T-helper 17 cell (primary cell): ENCODE measurements around the gene SLC39A7. TPM values are rescaled to one million over a fixed set of nuclear protein-coding genes. Genes with fewer than 3 reads are reported as not detected.

ENCODE experiments used
- ATAC-seq: fragments of 150-1000 bp; cut with Tn5 transposase; 2 replicates; pipeline ENCODE4 v1.10.0; 2021; ENCODE audit warnings: mild to moderate bottlenecking, moderate library complexity
- DNase-seq, 3 donors: peaks; one replicate each; pipeline versions ENCODE4 v3.0.0 to v3.0.0-alpha.2; 2020 to 2021
- H3K9me3 ChIP-seq: one replicate; pipeline ENCODE4 v1.7.0; 2013; ENCODE audit warnings: low read length, mild to moderate bottlenecking; ENCODE audit not compliant: control insufficient read depth, poor library complexity, severe bottlenecking
- H3K27ac Mint-ChIP-seq: one replicate; pipeline ENCODE4 v1.8.0; 2022; ENCODE audit warnings: mild to moderate bottlenecking, moderate library complexity, mixed read lengths
- H3K27me3 Mint-ChIP-seq: one replicate; pipeline ENCODE4 v1.8.0; 2022; ENCODE audit warnings: mixed read lengths
- H3K36me3 Mint-ChIP-seq: one replicate; pipeline ENCODE4 v1.8.0; 2022; ENCODE audit warnings: low read depth, mixed read lengths
- H3K4me1 Mint-ChIP-seq: one replicate; pipeline ENCODE4 v1.8.0; 2022; ENCODE audit warnings: mild to moderate bottlenecking, mixed read lengths
- H3K4me3 Mint-ChIP-seq: one replicate; pipeline ENCODE4 v1.8.0; 2022; ENCODE audit warnings: mild to moderate bottlenecking, moderate library complexity, mixed read lengths
- total RNA-seq, 4 donors: library from RNA in 2 of 4; stranded (reverse) in 2 of 4; gene quantifications; one replicate each; pipeline ENCODE4 v1.2.3 and lab custom pipeline; 2022 to 2026

The SLC39A7 gene
- total RNA-seq, 2 donors from 2014 or later, result 22.4 to 25.8 TPM

GRCh38 chr6:33165581-33166258 is 34.9 kb upstream of the SLC39A7 start:
- Mint-ChIP-seq H3K27me3 (peaks cover 13% of the 10 kb centered on the region), H3K4me1 (peaks cover 14% of the 10 kb centered on the region), H3K4me3 (peak overlapping the region; percentile 25), H3K36me3 (no peaks in the 10 kb centered on the region), H3K27ac (no peak overlapping the region)
- DNase-seq (no peak), ATAC-seq (no peak)
- H3K9me3 ChIP-seq, result no peaks in the 10 kb centered on the region

- no peak overlapping the region for H3K27ac Mint-ChIP-seq
Observed at GRCh38 chr6:33166363-33166762, 34.3 kb upstream of the SLC39A7 start.

GRCh38 chr6:33166811-33167210 is 33.9 kb upstream of the SLC39A7 start:
- Mint-ChIP-seq H3K27ac (no peak overlapping the region), H3K27me3 (peaks cover 13% of the 10 kb centered on the region), H3K4me1 (peaks cover 8% of the 10 kb centered on the region), H3K36me3 (no peaks in the 10 kb centered on the region), H3K4me3 (no peak overlapping the region)
- ATAC-seq, result no peak
- no peaks in the 10 kb centered on the region for H3K9me3 ChIP-seq
- no peak for DNase-seq

More at GRCh38 chr6:33166363-33166762, 34.3 kb upstream of the SLC39A7 start:
- ATAC-seq (no peak), DNase-seq (no peak)
- Mint-ChIP-seq H3K4me1 (peaks cover 12% of the 10 kb centered on the region), H3K36me3 (no peaks in the 10 kb centered on the region), H3K4me3 (no peak overlapping the region), H3K27me3 (peaks cover 13% of the 10 kb centered on the region)
- H3K9me3 ChIP-seq, result no peaks in the 10 kb centered on the region

- H3K27me3 Mint-ChIP-seq, result peaks cover 15% of the 10 kb centered on the region
- ATAC-seq, result no peak
- H3K9me3 ChIP-seq, result no peaks in the 10 kb centered on the region
- no peak for DNase-seq
- no peaks in the 10 kb centered on the region for H3K36me3 Mint-ChIP-seq
- peaks cover 9% of the 10 kb centered on the region for H3K4me1 Mint-ChIP-seq
- no peak overlapping the region for H3K4me3 Mint-ChIP-seq
- H3K27ac Mint-ChIP-seq, result no peak overlapping the region
Observed at GRCh38 chr6:33167374-33168283, 33.0 kb upstream of the SLC39A7 start.

GRCh38 chr6:33168284-33168601 is 32.4 kb upstream of the SLC39A7 start:
- ATAC-seq, result no peak
- H3K4me1 Mint-ChIP-seq, result peaks cover 9% of the 10 kb centered on the region
- peaks cover 19% of the 10 kb centered on the region for H3K27me3 Mint-ChIP-seq
- H3K4me3 Mint-ChIP-seq, result no peak overlapping the region
- DNase-seq, result no peak
- H3K9me3 ChIP-seq, result no peaks in the 10 kb centered on the region
- H3K27ac Mint-ChIP-seq, result no peak overlapping the region
- no peaks in the 10 kb centered on the region for H3K36me3 Mint-ChIP-seq

- no peak for ATAC-seq
- Mint-ChIP-seq H3K36me3 (no peaks in the 10 kb centered on the region), H3K27ac (no peak overlapping the region), H3K4me3 (no peak overlapping the region), H3K4me1 (peaks cover 9% of the 10 kb centered on the region), H3K27me3 (peaks cover 19% of the 10 kb centered on the region)
- DNase-seq, result no peak
- no peaks in the 10 kb centered on the region for H3K9me3 ChIP-seq
Observed at GRCh38 chr6:33168639-33169038, 32.0 kb upstream of the SLC39A7 start.

- Mint-ChIP-seq H3K27ac (peak overlapping the region; percentile 51), H3K4me1 (peaks cover 6% of the 10 kb centered on the region), H3K36me3 (no peaks in the 10 kb centered on the region), H3K4me3 (no peak overlapping the region), H3K27me3 (peaks cover 16% of the 10 kb centered on the region)
- DNase-seq, result no peak
- ATAC-seq, result no peak
- H3K9me3 ChIP-seq, result no peaks in the 10 kb centered on the region
Observed at GRCh38 chr6:33169291-33170175, 31.1 kb upstream of the SLC39A7 start.

GRCh38 chr6:33170176-33171015 is 30.3 kb upstream of the SLC39A7 start:
- ATAC-seq (no peak), DNase-seq (no peak)
- peaks cover 24% of the 10 kb centered on the region for H3K27me3 Mint-ChIP-seq
- no peaks in the 10 kb centered on the region for H3K36me3 Mint-ChIP-seq
- H3K27ac Mint-ChIP-seq, result no peak overlapping the region
- no peak overlapping the region for H3K4me3 Mint-ChIP-seq
- peaks cover 8% of the 10 kb centered on the region for H3K4me1 Mint-ChIP-seq
- H3K9me3 ChIP-seq, result no peaks in the 10 kb centered on the region

- no peak for DNase-seq
- peaks cover 6% of the 10 kb centered on the region for H3K4me1 Mint-ChIP-seq
- H3K27ac Mint-ChIP-seq, result no peak overlapping the region
- no peak overlapping the region for H3K4me3 Mint-ChIP-seq
- H3K27me3 Mint-ChIP-seq, result peaks cover 27% of the 10 kb centered on the region
- H3K9me3 ChIP-seq, result no peaks in the 10 kb centered on the region
- no peaks in the 10 kb centered on the region for H3K36me3 Mint-ChIP-seq
- no peak for ATAC-seq
Observed at GRCh38 chr6:33171016-33171879, 29.4 kb upstream of the SLC39A7 start.

- Mint-ChIP-seq H3K4me3 (no peak overlapping the region), H3K4me1 (peaks cover 6% of the 10 kb centered on the region), H3K27me3 (peaks cover 32% of the 10 kb centered on the region), H3K36me3 (no peaks in the 10 kb centered on the region), H3K27ac (no peak overlapping the region)
- ATAC-seq, result no peak
- H3K9me3 ChIP-seq, result no peaks in the 10 kb centered on the region
- DNase-seq, result no peak
Observed at GRCh38 chr6:33171880-33172687, 28.6 kb upstream of the SLC39A7 start.
